Stomach (tissue), 4 donors: ENCODE measurements around the gene ANKRD17.
A peak's percentile ranks its signal among the peaks of the same experiment; 100 is the strongest.

Source experiments
- EP300 ChIP-seq: sonication (generic); formaldehyde crosslinking; IDR thresholded peaks from one replicate; pipeline ENCODE4 v1.6.1; 2017; ENCODE audit warnings: antibody characterized with exemption
- POLR2A ChIP-seq, 4 donors: fragments of 450-650 bp; IDR thresholded peaks; one replicate each; pipeline ENCODE4 v1.6.1; 2016; ENCODE audit warnings: antibody characterized with exemption in 4 of 4, control low read depth in 2 of 4, mild to moderate bottlenecking in 1 of 4, moderate library complexity in 1 of 4
- POLR2AphosphoS5 ChIP-seq, 3 donors: sonication (generic); formaldehyde crosslinking; IDR thresholded peaks; one replicate each; pipeline ENCODE4 v1.6.1; 2016; ENCODE audit warnings: antibody characterized with exemption in 3 of 3
- TF ChIP-seq, protein P1 (sequence below), 7 experiments: fragments of 450-650 bp in 4 of 7; fragments of 200-600 bp in 3 of 7; sonication (generic) in 3 of 7; IDR thresholded peaks; one replicate each; pipeline ENCODE4 v1.5.1; 2016 to 2019; ENCODE audit warnings: antibody characterized with exemption in 7 of 7, control low read depth in 2 of 7, mild to moderate bottlenecking in 1 of 7

DNA sequence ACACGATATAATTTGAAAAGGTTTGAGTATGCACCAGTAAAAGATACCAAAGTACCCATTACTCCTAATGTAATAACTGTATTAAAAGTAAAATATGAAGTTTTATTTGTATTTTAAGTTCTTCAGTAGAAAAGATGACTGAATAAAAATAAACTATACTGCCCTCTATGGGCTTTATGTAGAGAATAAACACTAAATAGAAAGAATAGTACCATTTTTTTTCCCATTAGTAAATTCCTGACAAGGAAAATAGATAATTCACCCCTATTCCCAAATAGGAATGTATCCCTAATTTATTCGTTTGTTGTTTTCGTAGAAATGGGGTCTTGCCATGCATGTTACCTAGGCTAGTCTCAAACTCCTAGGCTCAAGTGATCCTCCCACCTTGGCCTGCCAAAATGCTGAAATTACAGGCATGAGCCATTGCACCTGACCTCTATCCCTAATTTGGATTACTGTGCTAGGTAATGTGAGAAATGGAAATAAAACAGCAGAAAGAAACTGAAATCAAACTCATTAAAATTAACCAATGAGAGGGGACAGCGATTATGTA lies 115.5 kb downstream of the ANKRD17 start:
- TF ChIP-seq, protein P1, sequence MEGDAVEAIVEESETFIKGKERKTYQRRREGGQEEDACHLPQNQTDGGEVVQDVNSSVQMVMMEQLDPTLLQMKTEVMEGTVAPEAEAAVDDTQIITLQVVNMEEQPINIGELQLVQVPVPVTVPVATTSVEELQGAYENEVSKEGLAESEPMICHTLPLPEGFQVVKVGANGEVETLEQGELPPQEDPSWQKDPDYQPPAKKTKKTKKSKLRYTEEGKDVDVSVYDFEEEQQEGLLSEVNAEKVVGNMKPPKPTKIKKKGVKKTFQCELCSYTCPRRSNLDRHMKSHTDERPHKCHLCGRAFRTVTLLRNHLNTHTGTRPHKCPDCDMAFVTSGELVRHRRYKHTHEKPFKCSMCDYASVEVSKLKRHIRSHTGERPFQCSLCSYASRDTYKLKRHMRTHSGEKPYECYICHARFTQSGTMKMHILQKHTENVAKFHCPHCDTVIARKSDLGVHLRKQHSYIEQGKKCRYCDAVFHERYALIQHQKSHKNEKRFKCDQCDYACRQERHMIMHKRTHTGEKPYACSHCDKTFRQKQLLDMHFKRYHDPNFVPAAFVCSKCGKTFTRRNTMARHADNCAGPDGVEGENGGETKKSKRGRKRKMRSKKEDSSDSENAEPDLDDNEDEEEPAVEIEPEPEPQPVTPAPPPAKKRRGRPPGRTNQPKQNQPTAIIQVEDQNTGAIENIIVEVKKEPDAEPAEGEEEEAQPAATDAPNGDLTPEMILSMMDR (IDR thresholded peaks at IDR 0.05), result peak in 1 of 7 experiments; percentile 6
- TF ChIP-seq EP300 (no peak), POLR2A (IDR thresholded peaks at IDR 0.05) (no peak), POLR2AphosphoS5 (IDR thresholded peaks at IDR 0.05) (no peak)
